Measurements from ENCODE around the gene PARD3B. TPM values are rescaled to one million over a fixed set of nuclear protein-coding genes. Genes with fewer than 3 reads are reported as not detected.

The PARD3B gene
- total and polyA plus RNA-seq, 2 of the 8 experiments (the other 6 are each of a cell fraction or from before 2014, with no cell fraction given), result 1.2 to 5.7 TPM

DNA sequence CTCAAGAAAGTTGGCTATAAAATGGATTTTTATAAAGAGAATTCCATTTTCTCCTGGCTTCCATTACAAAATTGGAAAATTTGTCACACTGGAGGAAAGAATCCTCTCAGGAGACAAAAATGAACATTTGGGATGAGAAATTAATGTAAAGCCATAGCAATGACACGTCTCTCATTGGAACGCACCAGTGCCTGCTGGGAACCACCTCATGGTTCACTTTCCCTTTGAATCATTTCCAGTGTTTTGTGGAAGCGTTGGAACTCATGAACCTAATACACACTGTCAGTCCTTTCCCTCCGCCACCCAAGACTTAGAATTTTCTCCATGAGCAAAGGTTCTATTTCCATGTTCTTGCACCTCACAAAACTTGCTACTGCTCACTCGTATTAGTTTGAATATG is 1116.0 kb downstream of the PARD3B start:
- H3K9ac ChIP-seq (replicated peaks in 1 of 4; ENCODE audit: extremely low read depth in 1 of 4, low read depth in 3 of 4, low read length in 3 of 4), result no peak overlapping the region
- peaks cover 0 to 1% (median 0%) of the 10 kb centered on the region in 4 experiments; a peak in 1 of 7 replicates for H3K27me3 ChIP-seq (replicated peaks in 1 of 4; ENCODE audit: control insufficient read depth in 3 of 4, extremely low read depth in 1 of 4, insufficient read depth in 3 of 4, low read length in 3 of 4)
- no peaks in the 10 kb centered on the region; a peak in 1 of 8 replicates for H3K36me3 ChIP-seq (ENCODE audit: control insufficient read depth in 2 of 4, insufficient read depth in 4 of 4, low read length in 3 of 4)
- no peak overlapping the region for H3K4me2 ChIP-seq (ENCODE audit: insufficient read depth in 1 of 2, low read depth in 2 of 2, low read length in 2 of 2)
- peaks cover 0 to 2% (median 0%) of the 10 kb centered on the region in 4 experiments; a peak in 2 of 7 replicates for H3K4me1 ChIP-seq (replicated peaks in 1 of 4; ENCODE audit: control insufficient read depth in 3 of 4, insufficient read depth in 4 of 4, low read length in 3 of 4)
- no peak overlapping the region for H3K4ac ChIP-seq (replicated peaks; ENCODE audit: insufficient read length, low read depth, low read length)
- no peak overlapping the region for H3K56ac ChIP-seq (replicated peaks; ENCODE audit: insufficient read length, low read depth, low read length)
- no peak overlapping the region for H2AFZ ChIP-seq (ENCODE audit: low read length)
- no peak overlapping the region for H3K4me3 ChIP-seq (ENCODE audit: extremely low read depth in 1 of 4, insufficient read depth in 2 of 4, low read depth in 3 of 4, low read length in 4 of 4)
- peak in 1 of 2 experiments; percentile 3 for DNase-seq (ENCODE audit: low read depth in 1 of 2, low spot score in 2 of 2)
- no peaks in the 10 kb centered on the region for H3K23me2 ChIP-seq (ENCODE audit: low read depth, low read length)
- no peak overlapping the region for H3K27ac ChIP-seq (ENCODE audit: low read depth, low read length)
- no peak overlapping the region for H2AK5ac ChIP-seq (ENCODE audit: low read depth, low read length)
- H3K14ac ChIP-seq (ENCODE audit: insufficient read length), result no peak overlapping the region
- no peaks in the 10 kb centered on the region for H4K20me1 ChIP-seq (replicated peaks in 1 of 2; ENCODE audit: control insufficient read depth in 1 of 2, insufficient read depth in 2 of 2, low read length in 2 of 2)
- ChIA-PET CTCF (ENCODE audit: partially characterized antibody) (interaction anchor here (1.2 to 3.6 kb wide), 6 partner anchors 10 to 339 kb away, joined by 3 to 18 read pairs (median 6); no protein-coding TSS in a partner anchor), POLR2A (ENCODE audit: partially characterized antibody) (no interaction called here)
- WGBS, 2 experiments (ENCODE audit: extremely low coverage in 1 of 2, insufficient coverage in 1 of 2, insufficient read length in 1 of 2, insufficient replicate concordance in 2 of 2, low coverage in 1 of 2, low lambda C conversion rate in 2 of 2, missing lambda C conversion rate in 1 of 2), result 94% methylated on average over 5 of the region's 5 CpGs; no CpG with 5 or more reads in 1 of the 2 experiments
- H3K9me3 ChIP-seq (ENCODE audit: insufficient read depth in 2 of 2, low read depth in 1 of 2, low read length in 1 of 2), result no peaks in the 10 kb centered on the region
- H2BK120ac ChIP-seq (replicated peaks; ENCODE audit: low read depth, low read length), result no peak overlapping the region
- H4K8ac ChIP-seq (ENCODE audit: extremely low read depth, insufficient read depth, low read length), result no peak overlapping the region
- no peak for FAIRE-seq
- no peak overlapping the region for H4K5ac ChIP-seq (ENCODE audit: insufficient read length, low read depth, low read length)
- H2BK12ac ChIP-seq (ENCODE audit: low read depth, low read length), result no peak overlapping the region
- H3K79me2 ChIP-seq (ENCODE audit: control insufficient read depth in 1 of 2, insufficient read depth in 2 of 2, low read length in 2 of 2), result no peaks in the 10 kb centered on the region
- H2BK5ac ChIP-seq (ENCODE audit: low read depth, low read length), result no peak overlapping the region
- no peaks in the 10 kb centered on the region for H3K79me1 ChIP-seq (ENCODE audit: low read depth, low read length)
- no peak overlapping the region for H4K91ac ChIP-seq (replicated peaks; ENCODE audit: insufficient read length, low read length)
- no peak overlapping the region for H2BK20ac ChIP-seq (ENCODE audit: low read length)
- H2BK15ac ChIP-seq (ENCODE audit: low read length), result no peak overlapping the region
- no peak overlapping the region for H3K23ac ChIP-seq (ENCODE audit: insufficient read length)
- no peak overlapping the region for H3K18ac ChIP-seq (ENCODE audit: extremely low read depth, low read length)
- no peak for TF ChIP-seq EGR1 (IDR thresholded peaks at IDR 0.05; ENCODE audit: borderline replicate concordance, low read depth, low read length)
- TF ChIP-seq RNF2 (IDR thresholded peaks at IDR 0.05; ENCODE audit: borderline replicate concordance, low read depth, low read length, missing control alignments, poor library complexity, severe bottlenecking), result no peak
- TF ChIP-seq CHD2 (IDR thresholded peaks at IDR 0.05; ENCODE audit: low read length), result no peak

All from H1 (cell line).